ENCODE results near the gene ESRRB.

- no peak for TF ChIP-seq NFYB (CRISPR knock-in tag; conservative IDR thresholded peaks at IDR 0.05; ENCODE audit: low read depth)
- no peak for TF ChIP-seq FOXP4 (CRISPR knock-in tag; IDR thresholded peaks at IDR 0.05)
- no peak for TF ChIP-seq ATF2 (CRISPR knock-in tag; IDR thresholded peaks at IDR 0.05; ENCODE audit: borderline replicate concordance, low read depth)
- TF ChIP-seq CTCF (IDR thresholded peaks at IDR 0.05) = no peak
Observed at GRCh38 chr14:76422662-76423061, 46.7 kb downstream of the ESRRB start.

All from WTC11 (cell line).